Retinal pigment epithelial cell (primary cell): ENCODE data around the gene RALA.

Experiments used
- DNase-seq: peaks from one replicate; pipeline ENCODE4 v3.0.0-alpha.2; 2010; ENCODE audit warnings: low read depth
- H3K4me3 ChIP-seq: 2 replicates; pipeline ENCODE4 v1.5.1; 2011; ENCODE audit warnings: mild to moderate bottlenecking, low read length, control low read depth, moderate library complexity
- TF ChIP-seq, protein P1 (sequence below): conservative IDR thresholded peaks from 2 replicates; pipeline ENCODE4 v1.5.1; 2011; ENCODE audit warnings: low read depth, low read length, control low read depth, inconsistent platforms

The RALA gene

DNA sequence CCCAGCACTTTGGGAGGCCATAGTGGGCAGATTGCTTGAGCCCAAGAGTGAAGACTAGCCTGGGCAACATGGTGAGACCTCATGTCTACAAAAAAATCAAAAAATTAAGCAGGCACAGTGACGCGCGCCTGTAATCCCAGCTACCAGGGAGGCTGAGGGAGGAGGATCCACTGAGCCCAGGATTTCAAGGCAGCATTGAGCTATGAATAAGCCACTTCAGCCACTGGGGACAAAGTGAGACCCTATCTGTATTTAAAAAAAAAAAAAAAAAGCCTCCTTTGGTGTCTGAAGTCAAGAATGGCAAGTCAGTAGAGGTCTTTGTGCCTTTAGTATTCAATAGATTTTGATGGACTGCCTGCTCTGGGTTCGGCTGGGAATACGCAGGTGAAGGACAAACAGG is 85.7 kb downstream of the RALA start:
- H3K4me3 ChIP-seq: no peak overlapping the region
- TF ChIP-seq, protein P1, sequence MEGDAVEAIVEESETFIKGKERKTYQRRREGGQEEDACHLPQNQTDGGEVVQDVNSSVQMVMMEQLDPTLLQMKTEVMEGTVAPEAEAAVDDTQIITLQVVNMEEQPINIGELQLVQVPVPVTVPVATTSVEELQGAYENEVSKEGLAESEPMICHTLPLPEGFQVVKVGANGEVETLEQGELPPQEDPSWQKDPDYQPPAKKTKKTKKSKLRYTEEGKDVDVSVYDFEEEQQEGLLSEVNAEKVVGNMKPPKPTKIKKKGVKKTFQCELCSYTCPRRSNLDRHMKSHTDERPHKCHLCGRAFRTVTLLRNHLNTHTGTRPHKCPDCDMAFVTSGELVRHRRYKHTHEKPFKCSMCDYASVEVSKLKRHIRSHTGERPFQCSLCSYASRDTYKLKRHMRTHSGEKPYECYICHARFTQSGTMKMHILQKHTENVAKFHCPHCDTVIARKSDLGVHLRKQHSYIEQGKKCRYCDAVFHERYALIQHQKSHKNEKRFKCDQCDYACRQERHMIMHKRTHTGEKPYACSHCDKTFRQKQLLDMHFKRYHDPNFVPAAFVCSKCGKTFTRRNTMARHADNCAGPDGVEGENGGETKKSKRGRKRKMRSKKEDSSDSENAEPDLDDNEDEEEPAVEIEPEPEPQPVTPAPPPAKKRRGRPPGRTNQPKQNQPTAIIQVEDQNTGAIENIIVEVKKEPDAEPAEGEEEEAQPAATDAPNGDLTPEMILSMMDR: no peak
- DNase-seq: no peak

DNA sequence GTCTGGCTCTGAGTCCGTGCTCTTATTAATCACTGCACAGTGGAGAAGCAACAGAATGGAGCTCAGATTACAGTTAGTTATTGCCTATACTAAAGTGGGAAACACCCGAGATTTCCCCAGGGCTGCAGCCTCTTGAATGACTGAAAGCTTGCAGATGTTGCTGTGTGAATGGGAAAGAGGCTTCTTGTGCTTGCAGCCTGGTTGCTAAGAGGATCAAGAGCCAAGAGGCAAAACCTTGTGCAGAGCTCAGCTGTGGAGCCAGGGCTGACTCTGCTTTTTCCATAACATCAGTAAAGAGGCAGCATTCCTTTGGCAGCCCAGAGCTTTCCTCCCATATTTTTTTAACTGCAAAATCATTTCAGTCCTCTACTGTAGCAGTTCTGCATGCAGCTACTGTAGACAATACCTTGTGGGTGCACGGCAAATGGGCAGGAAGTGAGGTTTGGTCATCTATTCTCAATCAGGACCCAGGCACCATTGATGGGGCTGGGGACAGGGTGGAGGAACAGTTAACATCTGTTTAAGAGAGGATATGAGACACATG is 86.5 kb downstream of the RALA start:
- no peak overlapping the region for H3K4me3 ChIP-seq
- DNase-seq: no peak
- TF ChIP-seq, protein P1: no peak

DNA sequence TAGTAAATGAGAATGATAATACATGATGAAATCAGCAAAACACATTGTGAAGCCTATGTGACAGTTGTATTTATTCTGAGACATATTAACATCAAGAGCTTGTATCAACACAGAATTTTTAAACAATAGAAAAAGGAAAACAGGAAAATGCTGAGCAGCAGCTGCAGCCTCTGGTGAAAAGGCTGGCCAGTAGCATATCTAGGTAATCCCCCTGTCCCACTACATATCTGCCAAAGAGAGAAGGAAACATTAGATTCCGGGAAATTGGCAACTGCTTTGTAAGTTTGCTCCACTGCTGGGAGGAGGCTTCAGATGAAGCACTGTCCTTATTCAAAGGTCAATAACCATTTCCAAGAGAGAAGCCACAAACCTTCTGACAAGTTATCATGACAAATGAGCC is 89.4 kb downstream of the RALA start:
- TF ChIP-seq, protein P1: no peak
- no peak for DNase-seq
- H3K4me3 ChIP-seq: no peak overlapping the region

DNA sequence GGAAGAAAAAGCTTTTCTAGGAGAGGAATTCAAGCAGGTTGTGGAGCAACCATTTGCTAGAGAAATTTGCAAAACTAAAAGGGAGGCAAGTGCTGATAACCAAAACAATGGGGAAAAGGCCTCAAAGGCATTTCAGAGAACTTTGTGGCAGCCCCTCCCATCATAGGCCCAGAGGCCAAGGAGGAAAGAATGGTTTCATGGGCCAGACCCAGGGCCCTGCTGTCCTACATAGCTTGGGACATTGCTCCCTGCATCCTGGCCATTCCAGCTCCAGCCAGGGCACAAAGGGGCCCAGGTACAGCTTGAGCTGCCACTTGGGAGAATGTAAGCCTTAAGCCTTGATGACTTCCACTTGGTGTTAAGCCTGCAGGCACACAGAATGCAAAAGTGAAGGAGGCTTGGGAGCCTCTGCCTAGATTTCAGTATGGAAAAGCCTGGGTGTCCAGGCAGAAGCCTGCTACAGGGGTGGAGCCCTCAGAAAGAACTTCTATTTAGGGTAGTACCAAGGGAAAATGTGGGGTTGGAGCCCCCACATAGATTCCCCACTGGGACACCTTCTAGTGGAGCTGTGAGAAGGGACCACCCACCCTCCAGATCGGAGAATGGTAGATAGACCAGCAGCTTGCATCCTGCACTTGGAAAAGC is 91.2 kb downstream of the RALA start:
- no peak overlapping the region for H3K4me3 ChIP-seq
- TF ChIP-seq, protein P1: no peak
- no peak for DNase-seq

DNA sequence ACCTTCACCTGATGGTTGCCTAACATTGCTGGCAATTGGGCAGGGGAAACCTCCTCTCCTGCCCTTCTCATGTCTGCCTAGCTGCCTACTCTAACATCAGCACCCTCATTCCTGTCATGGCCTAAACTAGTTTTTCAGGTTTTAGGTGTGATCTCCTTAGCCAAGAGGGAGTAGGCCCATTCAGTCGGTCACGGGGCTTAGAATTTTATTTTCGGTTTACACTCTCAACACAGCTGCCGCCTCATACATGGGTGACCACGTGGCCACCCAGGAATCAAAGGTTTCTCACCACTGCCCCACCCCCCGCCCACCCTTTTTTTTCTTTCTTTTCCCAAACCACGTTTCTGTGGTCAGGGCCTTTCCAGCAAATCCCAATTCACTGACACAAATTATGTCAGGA is 97.2 kb downstream of the RALA start:
- TF ChIP-seq, protein P1: no peak
- DNase-seq: no peak
- H3K4me3 ChIP-seq: no peak overlapping the region

DNA sequence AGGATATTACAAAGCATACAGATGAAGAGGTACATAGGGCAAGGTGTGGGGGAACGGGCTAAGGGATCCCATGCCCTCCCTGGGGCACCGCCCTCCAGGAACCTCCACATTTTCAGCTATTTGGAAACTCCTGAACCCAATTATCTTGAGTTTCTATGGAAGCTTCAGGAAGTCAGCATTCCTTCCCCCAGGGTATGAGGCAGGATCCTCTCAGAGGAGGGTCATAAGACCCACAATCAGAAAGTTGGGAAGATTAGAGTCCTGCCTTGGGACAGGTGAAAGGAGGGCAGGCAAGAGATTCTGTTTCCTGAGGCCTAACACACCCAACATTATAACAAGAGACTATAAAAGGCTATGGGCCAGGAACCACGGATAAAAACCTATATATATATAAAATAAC is 98.0 kb downstream of the RALA start:
- H3K4me3 ChIP-seq: no peak overlapping the region
- TF ChIP-seq, protein P1: no peak
- no peak for DNase-seq

DNA sequence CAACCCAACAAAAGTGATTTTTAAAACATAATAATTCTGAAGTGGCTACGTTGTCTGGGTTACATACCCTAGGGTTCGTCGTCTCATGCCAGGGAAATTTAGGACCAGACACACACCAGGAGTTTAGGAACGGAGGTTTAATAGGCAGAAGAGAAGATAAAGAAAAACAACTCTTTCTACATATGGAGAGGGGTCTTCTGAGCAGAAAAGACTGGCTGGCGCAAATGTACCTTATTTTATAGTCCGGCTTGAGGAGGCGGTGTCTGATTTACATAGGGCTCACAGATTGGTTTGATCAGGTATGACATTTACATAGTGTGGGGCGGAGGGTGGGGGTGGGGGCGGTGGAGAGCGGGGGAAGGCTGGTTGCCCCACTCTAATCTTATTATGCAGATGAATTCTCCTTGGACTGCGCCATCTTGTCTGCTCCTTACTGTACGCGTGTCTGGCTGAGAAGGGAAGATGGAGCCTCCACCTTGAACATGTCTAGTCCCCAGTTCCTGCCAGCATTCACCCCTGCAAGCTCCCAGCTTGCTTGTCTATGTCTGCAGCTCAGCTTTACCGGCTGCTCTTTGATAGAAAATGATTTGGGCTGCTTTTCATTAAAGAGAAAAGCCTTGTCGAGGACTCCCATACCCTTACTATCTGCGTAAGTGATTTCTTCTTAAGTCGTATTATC is 98.7 kb downstream of the RALA start:
- DNase-seq: no peak
- no peak overlapping the region for H3K4me3 ChIP-seq
- TF ChIP-seq, protein P1: no peak
